HG03575 (cell line): ENCODE data around the gene CERK.

Source experiments
- ATAC-seq: cut with Tn5 transposase; IDR thresholded peaks from one replicate; pipeline ENCODE4 v1.9.1; 2021; ENCODE audit not compliant: unreplicated experiment, insufficient number of reproducible peaks, low FRiP score; ENCODE audit errors: extremely low read depth

CERK gene

DNA sequence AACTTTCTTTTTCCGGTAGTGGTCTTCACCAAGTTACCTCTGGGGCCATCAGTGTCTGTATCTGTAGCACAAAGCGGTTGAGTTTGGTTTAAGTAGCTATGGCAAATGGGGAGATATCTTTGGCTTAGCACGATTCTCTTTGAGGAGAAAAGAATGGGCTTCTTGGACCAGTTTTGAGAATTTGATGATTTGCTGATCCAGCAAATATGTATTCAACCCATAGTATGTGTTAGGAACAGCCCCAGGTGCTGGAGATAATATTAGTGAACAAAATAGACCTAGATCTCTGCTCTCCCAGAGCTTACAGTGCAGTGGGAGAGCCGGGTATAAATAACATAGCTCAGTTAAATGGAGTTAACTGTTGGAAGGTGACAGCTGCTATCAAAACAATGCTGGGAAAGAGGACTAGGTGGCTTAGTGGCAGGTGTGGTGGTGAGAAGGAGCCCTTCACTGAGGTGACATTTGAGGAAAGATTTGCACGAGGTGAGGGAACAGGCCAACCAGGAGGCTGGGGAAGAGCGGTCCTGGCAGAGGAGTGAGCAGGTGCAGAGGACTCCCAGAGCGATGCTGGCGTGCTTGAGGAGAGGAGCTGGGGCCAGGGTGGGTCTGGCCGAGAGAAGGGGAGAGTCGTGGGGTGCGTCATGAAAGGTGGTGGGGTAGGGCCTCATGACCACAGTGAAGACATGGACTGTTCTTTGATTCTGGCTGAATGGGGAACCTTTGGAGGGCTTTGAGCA, 29.4 kb upstream of the CERK start:
- no peak for ATAC-seq

DNA sequence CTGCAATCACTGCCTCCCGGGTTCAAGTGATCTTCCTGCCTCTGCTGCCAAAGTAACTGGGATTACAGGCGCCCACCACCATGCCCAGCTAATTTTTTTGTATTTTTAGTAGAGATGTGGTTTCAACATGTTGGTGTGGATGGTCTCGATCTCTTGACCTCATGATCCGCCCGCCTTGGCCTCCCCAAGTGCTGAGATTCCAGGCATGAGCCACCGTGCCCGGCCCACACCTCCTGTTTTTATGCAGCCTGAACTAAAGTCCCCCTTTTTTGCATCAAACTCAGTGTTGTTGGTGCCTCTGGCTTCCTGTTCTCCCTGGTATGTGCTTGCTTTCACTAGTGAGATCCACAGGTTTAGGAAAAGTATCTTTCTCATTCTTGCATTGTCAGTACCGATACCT, 28.6 kb upstream of the CERK start:
- ATAC-seq, result no peak

DNA sequence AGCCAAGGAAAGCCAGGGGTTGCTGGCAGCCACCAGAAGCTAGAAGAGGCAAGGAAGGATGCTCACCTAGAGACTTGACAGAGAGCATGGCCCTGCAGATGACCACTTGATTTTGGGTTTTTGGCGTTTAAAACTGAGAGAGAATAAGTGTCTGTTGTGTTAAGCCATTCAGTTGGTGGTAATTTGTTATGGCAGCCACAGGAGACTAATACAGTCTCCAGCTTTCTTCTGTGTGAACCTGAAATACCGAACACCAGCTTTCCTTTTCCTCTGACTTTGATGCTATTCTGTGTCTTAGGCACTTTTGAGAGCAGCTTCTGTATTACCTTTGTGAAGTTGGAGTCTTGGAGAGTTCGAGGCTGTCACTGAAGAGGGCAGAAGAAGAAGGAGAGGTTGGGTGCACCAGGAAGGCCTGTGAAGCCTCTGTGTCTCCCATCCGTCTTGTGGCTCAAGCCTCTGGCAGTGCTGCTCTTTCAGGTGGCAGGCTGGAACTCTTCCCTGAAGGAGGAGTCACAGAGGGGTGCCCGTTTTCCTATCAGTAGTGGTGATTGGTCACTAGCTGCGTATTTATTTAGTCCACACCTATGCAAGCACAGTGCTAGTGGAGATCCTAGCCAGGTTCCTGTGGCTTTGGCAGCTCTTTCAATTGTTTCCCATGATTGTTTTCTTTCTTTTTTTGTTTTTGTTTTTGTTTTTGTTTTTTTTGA, 26.9 kb upstream of the CERK start:
- ATAC-seq, result no peak

DNA sequence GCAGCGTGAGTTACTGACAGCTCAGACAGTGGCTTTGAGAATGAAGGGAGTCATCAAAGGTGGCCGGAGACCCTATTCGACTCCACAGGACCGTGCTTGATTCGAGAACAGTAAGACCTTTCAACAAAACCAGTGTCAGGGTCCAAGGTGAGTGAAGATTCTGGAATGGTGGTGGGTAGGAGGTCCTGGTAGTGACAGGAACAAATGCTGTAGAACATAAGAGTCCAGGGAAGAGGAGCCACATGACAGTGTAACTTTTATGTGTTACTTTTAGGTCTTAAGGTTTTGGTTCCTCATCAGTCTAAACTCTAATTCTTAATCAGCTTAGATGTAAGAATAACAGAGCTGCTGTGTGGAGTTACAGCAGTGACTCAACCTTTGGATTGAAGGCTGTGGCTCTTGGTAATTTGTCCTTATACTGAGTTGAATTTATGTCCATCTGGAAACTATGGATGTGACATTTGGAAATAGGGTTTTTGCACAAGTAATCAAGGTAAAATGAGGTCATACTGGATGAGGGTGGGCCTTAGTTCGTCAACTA, 26.2 kb upstream of the CERK start:
- ATAC-seq, result no peak

DNA sequence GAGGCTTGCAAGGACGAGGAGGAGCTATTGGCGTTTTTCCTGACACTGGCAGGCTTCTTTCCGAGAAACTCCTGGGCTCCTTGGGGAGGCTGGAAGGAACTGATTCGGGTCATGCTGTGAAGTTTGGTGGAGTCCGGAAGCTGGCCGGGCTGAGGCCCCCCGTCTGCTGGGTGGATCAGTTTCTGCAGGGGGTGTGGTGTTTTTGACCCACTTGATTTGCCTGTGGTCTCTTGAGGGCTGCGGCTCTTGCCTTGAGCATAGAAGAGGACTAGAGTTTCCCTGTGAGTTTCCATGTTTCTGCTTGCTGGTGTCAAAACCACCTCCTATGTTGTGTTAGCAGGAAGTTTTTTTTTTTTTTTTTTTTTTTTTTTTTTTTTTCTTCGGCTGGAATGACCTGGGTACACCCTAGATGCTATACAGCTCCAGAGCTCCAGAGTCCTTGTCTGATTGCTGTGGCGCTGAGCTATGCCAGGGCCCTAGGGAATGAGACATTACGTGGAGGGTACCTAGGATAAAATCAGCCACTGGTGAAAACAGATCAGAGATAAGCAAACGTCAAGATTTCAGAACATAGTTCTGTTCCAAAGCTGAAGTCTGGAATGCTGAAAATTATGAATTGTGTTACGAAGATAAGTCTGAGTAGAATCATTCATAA, 25.1 kb upstream of the CERK start:
- ATAC-seq, result no peak

GRCh38 chr22:46762238-46763050, 24.4 kb upstream of the CERK start, which contains the start of gene TBC1D22A:
Gene TBC1D22A (plus strand): TSS chr22:46762650. CDS start chr22:46762787, 137 bp downstream.
- no peak for ATAC-seq

DNA sequence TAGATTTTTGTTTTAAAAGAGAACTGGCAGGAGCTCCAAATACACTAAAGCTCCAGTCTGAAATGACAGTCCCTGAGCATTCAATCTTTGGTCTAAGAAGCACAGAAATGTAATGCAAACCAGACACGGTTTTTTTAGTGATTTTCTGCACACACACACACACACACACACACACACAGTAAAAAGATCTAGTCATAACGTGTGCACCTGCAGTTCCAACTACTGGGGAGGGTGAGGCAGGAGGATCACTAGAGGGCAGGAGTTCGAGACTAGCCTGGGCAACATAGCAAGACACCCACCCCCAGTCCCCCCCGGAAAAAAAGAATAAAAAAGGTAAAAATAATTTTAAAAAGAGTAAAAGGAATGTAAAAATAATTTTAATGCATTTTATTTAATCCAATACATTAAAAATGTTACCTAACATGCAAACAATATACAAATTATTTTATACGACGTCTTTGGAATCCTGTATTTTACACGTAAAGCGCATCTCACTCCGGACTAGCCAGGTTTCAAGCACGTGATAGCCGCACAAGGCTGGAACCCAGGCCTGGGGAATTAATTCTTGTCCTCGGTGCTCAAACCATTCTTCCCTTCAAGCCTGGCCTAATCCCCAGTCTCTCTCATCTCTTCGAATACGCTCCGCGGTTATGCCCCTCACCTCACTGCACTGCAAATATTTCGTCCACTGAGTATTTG, 23.6 kb upstream of the CERK start:
- no peak for ATAC-seq

- no peak for ATAC-seq
These were observed 23.0 kb upstream of the CERK start for GRCh38 chr22:46761017-46761416.

DNA sequence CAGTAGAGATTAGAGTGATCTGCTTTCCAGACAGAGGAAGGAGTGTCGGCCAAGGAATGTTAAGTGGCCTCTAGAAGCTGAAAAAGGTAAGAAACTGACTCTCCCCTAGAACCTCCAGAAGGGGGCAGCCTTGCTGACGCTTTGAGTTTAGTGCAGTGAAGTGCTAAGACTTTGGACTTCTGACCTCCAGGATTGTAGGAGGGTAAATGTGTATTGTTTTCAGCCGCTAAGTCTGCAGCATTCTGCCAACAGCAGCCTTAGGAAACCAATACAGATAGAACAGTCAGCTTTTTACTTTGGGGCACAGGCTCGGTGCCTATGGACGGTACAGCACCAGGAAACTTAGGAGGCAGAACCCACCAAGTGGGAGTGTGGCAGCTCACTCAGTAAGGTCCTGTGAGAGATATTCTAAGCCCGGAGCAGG, 20.8 kb upstream of the CERK start:
- ATAC-seq, result no peak

DNA sequence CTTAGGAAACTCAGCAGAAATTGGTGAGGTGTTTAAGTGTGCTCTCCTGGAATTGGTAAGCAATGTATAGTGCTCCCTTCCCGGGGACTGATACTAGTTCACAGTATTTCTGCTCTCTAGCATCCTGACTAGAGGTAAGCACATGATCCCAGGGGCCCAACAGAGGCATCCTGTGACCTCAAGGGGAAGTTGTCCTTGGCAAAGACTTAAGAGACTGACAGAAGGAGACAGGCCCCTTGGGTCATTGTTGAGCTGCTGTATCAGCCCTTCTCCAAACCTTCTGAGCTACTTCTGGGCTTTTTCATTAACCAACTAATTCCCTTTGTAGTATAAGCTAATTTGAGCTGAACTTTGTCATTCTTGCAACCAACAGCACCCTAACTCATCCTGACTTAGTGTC, 20.1 kb upstream of the CERK start:
- ATAC-seq, result no peak

- no peak for ATAC-seq
These were observed 19.1 kb upstream of the CERK start for GRCh38 chr22:46757104-46757503.

DNA sequence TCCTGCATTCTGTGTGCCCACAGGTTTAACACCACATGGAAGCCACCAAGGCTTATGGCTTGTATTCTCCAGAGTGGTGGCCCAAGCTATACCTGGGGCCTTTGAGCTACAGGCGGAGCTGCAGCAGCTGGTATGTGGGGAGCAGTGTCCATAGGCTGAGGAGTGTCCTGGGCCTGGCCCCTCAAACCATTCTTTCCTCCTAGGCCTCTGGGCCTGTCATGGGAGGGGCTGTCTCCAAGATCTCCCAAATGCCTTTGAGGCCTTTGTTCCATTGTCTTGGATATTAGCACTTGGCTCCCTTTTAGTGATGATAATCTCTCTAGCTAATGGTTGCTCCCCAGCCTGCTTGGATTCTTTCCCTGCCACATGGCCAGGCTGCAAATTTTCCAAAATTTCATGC, 18.0 kb upstream of the CERK start:
- no peak for ATAC-seq

DNA sequence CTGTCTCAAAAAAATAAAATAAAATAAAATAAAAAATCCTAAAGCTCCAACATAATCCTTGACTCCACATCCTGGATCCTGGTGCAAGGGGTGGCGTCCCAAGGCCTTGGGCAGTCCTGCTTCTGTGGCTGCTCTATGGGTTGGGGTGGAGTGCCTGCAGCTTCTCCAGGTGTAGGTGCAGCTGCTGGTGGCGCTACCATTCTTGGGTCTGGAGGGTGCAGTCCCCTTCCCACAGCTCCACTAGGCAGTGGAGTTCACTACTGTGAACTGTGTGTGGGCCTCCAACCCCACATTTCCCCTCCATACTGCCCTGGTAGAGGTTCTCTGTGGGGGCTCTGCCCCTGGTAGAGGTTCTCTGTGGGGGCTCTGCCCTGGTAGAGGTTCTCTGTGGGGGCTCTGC, 17.5 kb upstream of the CERK start:
- ATAC-seq, result no peak

DNA sequence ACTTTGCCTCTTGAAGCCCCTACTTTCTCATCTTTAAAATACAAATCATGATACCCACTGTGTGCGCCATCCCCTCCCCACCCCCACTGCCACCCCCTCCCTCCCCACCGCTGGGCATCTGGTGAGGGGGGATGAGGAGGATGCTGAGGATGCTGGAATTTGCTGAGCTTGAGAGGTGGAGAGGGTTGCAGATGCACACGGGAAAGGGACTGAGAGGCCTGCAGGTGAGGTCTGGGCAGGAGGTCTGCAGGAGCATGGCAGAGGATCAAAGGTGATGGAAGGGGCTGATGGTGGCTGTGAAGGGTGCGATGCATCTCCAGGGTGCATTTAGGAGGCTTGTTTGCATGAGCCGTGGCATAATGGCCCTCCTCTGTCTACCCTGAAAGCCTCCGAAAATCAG, 16.8 kb upstream of the CERK start:
- no peak for ATAC-seq

DNA sequence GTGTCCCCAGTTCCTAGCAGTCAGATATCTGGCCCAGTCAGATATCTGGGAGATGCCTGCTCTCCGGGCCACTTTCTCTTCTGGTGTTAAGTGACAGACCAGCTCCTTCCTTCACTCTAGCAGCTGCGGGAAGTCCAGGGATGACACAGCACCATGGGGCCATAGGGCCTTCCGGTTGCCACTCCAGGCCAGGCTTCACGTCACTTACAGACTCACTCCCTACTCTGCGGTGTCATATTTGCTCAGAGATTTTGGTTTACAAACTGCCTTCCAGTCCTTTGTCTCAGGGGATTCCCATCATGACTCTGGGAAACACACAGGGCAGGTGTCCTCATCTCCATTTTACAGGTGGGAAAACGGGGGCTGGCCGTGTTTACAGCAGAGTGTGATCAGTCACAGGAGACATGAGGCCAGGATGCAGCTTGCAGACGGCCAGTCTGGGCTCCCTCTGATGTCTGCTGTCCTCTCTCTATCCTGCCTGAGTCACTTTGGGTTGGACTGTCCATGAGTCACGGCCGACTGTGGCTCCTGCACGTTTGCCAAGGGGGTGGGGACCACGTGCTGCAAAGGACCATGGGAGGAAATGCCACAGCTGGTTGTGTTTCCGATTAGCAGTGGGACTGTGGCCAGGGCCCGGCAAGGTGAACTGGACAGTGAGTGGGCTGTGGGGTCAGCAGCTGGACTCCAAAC, 16.2 kb upstream of the CERK start:
- ATAC-seq, result no peak

DNA sequence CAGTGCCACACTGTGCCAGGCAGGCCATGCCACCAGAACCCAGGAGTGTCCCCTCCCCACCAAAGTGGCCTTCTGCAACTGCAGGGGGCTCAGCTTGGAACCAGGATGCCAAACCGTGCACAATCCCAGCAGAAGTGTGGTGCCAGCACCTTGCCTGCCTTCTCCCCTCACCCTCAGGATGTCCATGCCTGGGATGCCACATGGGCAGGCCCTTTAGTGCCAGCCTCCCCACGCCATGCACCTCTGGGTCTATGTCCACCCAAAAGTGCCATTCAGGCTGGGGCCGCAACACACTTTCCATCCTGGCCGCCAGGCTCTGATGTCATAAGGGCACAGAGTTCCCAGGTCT, 15.7 kb upstream of the CERK start:
- ATAC-seq, result no peak

- no peak for ATAC-seq
These were observed 15.3 kb upstream of the CERK start for GRCh38 chr22:46753360-46753759.

DNA sequence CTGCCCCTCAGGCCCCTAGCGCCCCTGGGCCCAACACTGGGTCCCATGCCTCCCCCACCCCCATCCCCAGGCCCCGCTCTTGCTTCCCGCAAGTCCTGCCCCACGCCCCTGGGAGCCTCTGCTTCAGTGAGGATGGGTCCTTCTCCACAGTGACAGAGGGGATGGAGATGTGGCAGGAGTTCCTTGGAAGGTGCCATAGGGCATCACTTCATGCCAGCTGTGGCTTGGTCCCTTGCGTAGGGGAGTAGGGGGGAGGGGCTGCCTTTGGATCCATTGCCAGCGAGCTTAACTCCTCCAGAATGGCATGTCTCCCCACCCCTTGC, 14.9 kb upstream of the CERK start:
- ATAC-seq, result no peak
